ENCODE measurements around the gene AFAP1.

Gene AFAP1

DNA sequence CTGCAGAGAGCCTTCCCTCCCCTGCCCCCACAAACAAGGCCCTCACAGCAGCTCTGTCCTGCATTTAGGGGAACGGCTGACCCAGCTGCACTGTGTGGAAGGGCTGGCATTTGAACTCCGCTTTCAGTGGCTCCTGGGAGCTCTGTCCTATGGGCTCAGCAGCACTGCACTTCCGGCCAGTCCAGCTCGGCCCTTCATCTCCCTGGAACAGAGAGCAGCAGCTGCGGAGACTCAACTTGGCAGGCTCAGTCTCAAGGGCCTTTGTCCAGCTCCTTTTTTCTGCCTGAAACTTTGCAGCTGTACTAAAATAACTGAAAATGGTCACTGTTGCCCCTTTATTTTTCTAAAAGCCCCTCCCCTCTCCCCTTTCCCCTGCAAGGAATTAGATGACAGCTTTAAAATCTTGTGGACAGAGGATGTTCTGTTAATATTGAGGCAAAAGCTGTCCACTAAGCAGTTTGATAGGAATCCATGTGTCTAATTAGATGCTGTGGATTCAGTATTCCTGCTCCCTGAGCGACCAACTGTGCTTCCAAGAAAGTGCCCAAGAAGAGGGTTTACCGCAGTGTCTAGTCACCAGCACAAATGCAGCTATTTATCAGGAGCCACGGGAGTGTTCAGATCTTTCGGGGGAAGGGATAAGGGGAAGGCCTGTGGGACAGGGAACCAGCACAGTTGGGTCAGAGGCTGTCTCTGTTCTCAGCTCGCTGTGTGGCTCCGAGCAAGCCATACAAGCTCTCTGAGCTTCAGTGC is 133.1 kb downstream of the AFAP1 start:
- Histone ChIP-seq H3K36me3 (ENCODE audit: control insufficient read depth in 2 of 2, insufficient read depth in 1 of 2, low read length in 2 of 2) (peaks cover 0 to 19% of the 10 kb centered on the region in 2 experiments; a peak in 1 of 3 replicates), H3K4me1 (ENCODE audit: control insufficient read depth, insufficient read depth, low read length) (no peaks in the 10 kb centered on the region), H3K4me3 (ENCODE audit: low read depth, low read length) (no peak overlapping the region), H3K9me3 (ENCODE audit: control insufficient read depth, insufficient read depth, low read depth, low read length) (no peaks in the 10 kb centered on the region), H3K27ac (ENCODE audit: extremely low read depth, low read depth, low read length) (no peak overlapping the region)
- CTCF ChIA-PET, result interaction anchor here (0.6 to 7.5 kb wide), 6 partner anchors 11 to 889 kb away, joined by 3 to 100 read pairs (median 14); no protein-coding TSS in a partner anchor
- no peak for TF ChIP-seq ZNF24 (tag by site-specific recombination; IDR thresholded peaks at IDR 0.05)
- TF ChIP-seq, protein P1, sequence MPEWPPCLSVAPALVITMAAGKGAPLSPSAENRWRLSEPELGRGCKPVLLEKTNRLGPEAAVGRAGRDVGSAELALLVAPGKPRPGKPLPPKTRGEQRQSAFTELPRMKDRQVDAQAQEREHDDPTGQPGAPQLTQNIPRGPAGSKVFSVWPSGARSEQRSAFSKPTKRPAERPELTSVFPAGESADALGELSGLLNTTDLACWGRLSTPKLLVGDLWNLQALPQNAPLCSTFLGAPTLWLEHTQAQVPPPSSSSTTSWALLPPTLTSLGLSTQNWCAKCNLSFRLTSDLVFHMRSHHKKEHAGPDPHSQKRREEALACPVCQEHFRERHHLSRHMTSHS (tag by site-specific recombination; IDR thresholded peaks at IDR 0.05), result no peak
- POLR2A ChIA-PET, result no interaction called here

DNA sequence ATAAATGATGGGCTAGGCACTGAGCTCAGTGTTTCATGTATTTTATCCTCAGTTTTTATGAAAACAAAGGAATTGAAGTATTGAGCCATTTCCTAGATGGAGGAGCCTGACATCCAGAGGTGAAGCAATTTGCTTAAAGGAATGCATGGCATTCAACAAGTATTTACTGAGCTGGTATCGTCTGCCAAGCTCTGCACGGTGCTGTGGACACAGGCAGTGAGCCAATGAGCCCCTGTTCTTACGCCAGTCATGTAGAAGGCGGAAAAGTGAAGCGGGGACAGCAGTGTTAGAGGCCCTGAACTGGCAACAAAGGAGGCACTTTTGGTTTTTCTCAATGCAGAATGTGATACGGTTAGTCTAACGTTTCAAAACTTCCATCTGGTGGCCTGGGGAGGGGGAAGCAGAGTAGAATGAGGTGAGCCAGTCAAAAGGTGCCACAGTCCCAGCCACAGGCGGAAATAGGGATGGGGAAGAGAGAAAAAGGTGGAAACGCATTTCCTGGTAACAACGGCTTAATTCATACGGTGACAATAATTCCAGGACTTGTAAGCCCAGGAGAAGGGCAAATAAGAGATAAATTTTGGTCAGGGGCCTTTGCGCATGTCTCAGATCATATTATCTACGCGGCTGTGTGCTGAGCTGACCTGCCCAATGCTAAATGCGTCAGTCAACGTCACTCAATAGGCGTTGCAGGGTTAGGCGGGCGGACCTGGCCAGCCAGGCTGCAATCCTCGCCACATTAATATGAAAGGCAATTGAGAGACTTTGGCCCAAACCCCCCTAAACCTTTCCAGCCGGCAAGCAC is 133.9 kb downstream of the AFAP1 start:
- Histone ChIP-seq H3K36me3 (ENCODE audit: control insufficient read depth in 2 of 2, insufficient read depth in 1 of 2, low read length in 2 of 2) (peaks cover 0 to 19% of the 10 kb centered on the region in 2 experiments; a peak in 1 of 3 replicates), H3K4me3 (ENCODE audit: low read depth, low read length) (no peak overlapping the region), H3K9me3 (ENCODE audit: control insufficient read depth, insufficient read depth, low read depth, low read length) (no peaks in the 10 kb centered on the region), H3K4me1 (ENCODE audit: control insufficient read depth, insufficient read depth, low read length) (no peaks in the 10 kb centered on the region), H3K27ac (ENCODE audit: extremely low read depth, low read depth, low read length) (no peak overlapping the region)
- ChIA-PET POLR2A (interaction anchor here (1.3 kb wide), 1 partner anchor 16 kb away, joined by 4 read pairs; no protein-coding TSS in a partner anchor), CTCF (interaction anchor here (0.7 to 7.5 kb wide), 10 partner anchors 7 to 385 kb away, joined by 3 to 100 read pairs (median 17); no protein-coding TSS in a partner anchor)
- TF ChIP-seq, protein P2, sequence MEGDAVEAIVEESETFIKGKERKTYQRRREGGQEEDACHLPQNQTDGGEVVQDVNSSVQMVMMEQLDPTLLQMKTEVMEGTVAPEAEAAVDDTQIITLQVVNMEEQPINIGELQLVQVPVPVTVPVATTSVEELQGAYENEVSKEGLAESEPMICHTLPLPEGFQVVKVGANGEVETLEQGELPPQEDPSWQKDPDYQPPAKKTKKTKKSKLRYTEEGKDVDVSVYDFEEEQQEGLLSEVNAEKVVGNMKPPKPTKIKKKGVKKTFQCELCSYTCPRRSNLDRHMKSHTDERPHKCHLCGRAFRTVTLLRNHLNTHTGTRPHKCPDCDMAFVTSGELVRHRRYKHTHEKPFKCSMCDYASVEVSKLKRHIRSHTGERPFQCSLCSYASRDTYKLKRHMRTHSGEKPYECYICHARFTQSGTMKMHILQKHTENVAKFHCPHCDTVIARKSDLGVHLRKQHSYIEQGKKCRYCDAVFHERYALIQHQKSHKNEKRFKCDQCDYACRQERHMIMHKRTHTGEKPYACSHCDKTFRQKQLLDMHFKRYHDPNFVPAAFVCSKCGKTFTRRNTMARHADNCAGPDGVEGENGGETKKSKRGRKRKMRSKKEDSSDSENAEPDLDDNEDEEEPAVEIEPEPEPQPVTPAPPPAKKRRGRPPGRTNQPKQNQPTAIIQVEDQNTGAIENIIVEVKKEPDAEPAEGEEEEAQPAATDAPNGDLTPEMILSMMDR (tag by site-specific recombination; IDR thresholded peaks at IDR 0.05), result no peak
- TF ChIP-seq SCRT2 (tag by site-specific recombination; IDR thresholded peaks at IDR 0.05), result peak; percentile 76
- 0 out of 2 replicates have a peak, but pooled peaks have one; percentile 31 for TF ChIP-seq SCRT1 (tag by site-specific recombination; IDR thresholded peaks at IDR 0.05; ENCODE audit: borderline replicate concordance)

DNA sequence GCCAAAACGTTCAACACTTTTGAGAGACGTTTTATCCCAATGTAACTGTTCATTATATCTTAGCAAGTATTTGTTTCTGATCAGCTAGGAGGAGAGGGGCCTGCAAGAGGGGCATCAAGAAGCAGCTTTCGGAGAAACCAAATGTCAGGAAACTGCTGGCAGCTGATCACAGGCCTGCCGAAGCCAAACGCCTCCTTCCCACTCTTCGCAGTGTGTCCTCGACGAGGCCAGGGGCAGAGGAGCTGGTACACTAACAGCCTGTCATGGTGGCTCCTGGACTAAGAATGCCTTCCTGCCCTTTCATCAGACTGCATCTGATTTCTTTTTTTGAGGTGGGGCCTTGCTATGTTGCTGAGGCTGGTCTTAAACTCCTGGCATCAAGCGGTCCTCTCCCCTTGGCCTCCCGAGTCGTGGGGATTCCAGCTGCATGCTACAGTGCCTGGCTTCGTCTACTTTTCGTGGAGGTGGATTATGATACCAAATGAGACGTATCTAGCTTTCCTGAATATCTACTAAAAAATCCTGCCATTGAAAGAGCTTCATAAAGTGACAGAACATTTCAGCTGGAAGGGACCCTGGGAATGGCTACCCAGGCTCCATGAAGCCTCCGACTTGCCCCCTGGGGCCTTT is 134.8 kb downstream of the AFAP1 start:
- H3K4me1 ChIP-seq (ENCODE audit: control insufficient read depth, insufficient read depth, low read length), result no peaks in the 10 kb centered on the region
- TF ChIP-seq, protein P3, sequence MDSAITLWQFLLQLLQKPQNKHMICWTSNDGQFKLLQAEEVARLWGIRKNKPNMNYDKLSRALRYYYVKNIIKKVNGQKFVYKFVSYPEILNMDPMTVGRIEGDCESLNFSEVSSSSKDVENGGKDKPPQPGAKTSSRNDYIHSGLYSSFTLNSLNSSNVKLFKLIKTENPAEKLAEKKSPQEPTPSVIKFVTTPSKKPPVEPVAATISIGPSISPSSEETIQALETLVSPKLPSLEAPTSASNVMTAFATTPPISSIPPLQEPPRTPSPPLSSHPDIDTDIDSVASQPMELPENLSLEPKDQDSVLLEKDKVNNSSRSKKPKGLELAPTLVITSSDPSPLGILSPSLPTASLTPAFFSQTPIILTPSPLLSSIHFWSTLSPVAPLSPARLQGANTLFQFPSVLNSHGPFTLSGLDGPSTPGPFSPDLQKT (IDR thresholded peaks at IDR 0.05; ENCODE audit: borderline replicate concordance, low read depth, low read length), result no peak
- TF ChIP-seq ZNF473 (tag by site-specific recombination; IDR thresholded peaks at IDR 0.05) (no peak), ZNF701 (tag by site-specific recombination; IDR thresholded peaks at IDR 0.05) (no peak), HOXC10 (CRISPR knock-in tag; IDR thresholded peaks at IDR 0.05) (no peak), ZNF155 (tag by site-specific recombination; IDR thresholded peaks at IDR 0.05) (no peak), ZBTB48 (tag by site-specific recombination; IDR thresholded peaks at IDR 0.05) (no peak), ZNF610 (tag by site-specific recombination; IDR thresholded peaks at IDR 0.05; ENCODE audit: borderline replicate concordance) (no peak), ZNF23 (tag by site-specific recombination; IDR thresholded peaks at IDR 0.05; ENCODE audit: borderline replicate concordance) (no peak)
- TF ChIP-seq, protein P1 (tag by site-specific recombination; IDR thresholded peaks at IDR 0.05), result no peak
- TF ChIP-seq, protein P4, sequence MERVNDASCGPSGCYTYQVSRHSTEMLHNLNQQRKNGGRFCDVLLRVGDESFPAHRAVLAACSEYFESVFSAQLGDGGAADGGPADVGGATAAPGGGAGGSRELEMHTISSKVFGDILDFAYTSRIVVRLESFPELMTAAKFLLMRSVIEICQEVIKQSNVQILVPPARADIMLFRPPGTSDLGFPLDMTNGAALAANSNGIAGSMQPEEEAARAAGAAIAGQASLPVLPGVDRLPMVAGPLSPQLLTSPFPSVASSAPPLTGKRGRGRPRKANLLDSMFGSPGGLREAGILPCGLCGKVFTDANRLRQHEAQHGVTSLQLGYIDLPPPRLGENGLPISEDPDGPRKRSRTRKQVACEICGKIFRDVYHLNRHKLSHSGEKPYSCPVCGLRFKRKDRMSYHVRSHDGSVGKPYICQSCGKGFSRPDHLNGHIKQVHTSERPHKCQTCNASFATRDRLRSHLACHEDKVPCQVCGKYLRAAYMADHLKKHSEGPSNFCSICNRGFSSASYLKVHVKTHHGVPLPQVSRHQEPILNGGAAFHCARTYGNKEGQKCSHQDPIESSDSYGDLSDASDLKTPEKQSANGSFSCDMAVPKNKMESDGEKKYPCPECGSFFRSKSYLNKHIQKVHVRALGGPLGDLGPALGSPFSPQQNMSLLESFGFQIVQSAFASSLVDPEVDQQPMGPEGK (tag by site-specific recombination; IDR thresholded peaks at IDR 0.05), result no peak
- no peak overlapping the region for H3K27ac ChIP-seq (ENCODE audit: extremely low read depth, low read depth, low read length)
- no peak overlapping the region for H3K4me3 ChIP-seq (ENCODE audit: low read depth, low read length)
- ChIA-PET CTCF (interaction anchor here (0.5 to 7.5 kb wide), 35 partner anchors 8 to 387 kb away, joined by 3 to 100 read pairs (median 4); partner anchors contain the start of gene AFAP1), POLR2A (interaction anchor here (0.6 to 1.3 kb wide), 2 partner anchors 17 to 1165 kb away, joined by 4 read pairs; no protein-coding TSS in a partner anchor)
- H3K36me3 ChIP-seq (ENCODE audit: control insufficient read depth in 2 of 2, insufficient read depth in 1 of 2, low read length in 2 of 2), result peaks cover 0 to 26% of the 10 kb centered on the region in 2 experiments; a peak in 1 of 3 replicates
- no peaks in the 10 kb centered on the region for H3K9me3 ChIP-seq (ENCODE audit: control insufficient read depth, insufficient read depth, low read depth, low read length)
